Coronary artery (tissue), 2 donors: Measurements from ENCODE around the gene ITPK1.

Source experiments
- DNase-seq: peaks from one replicate; pipeline ENCODE4 v3.0.0-alpha.2; 2017; ENCODE audit warnings: low spot score
- H3K27ac ChIP-seq, 2 donors: fragments of 200-600 bp; sonication (generic); one replicate each; pipeline ENCODE4 v1.5.1; 2016 to 2019
- H3K4me3 ChIP-seq: fragments of 200-600 bp; sonication (generic); 2 replicates; pipeline ENCODE4 v1.5.1; 2016; ENCODE audit warnings: mild to moderate bottlenecking, moderate library complexity
- CTCF ChIP-seq: fragments of 200-600 bp; sonication (generic); IDR thresholded peaks from one replicate; pipeline ENCODE4 v1.5.1; 2019; ENCODE audit warnings: antibody characterized with exemption

ITPK1 gene

GRCh38 chr14:93089521-93090269 lies 26.0 kb downstream of the ITPK1 start:
- Histone ChIP-seq H3K27ac (peak overlapping the region in 1 of 2 donors; percentile 4), H3K4me3 (no peak overlapping the region)
- no peak for TF ChIP-seq CTCF
- DNase-seq, result no peak

GRCh38 chr14:93086441-93087055 lies 29.2 kb downstream of the ITPK1 start:
- Histone ChIP-seq H3K4me3 (no peak overlapping the region), H3K27ac (no peak overlapping the region)
- no peak for TF ChIP-seq CTCF
- DNase-seq, result no peak

GRCh38 chr14:93085911-93086310 lies 29.8 kb downstream of the ITPK1 start:
- DNase-seq, result no peak
- Histone ChIP-seq H3K4me3 (no peak overlapping the region), H3K27ac (no peak overlapping the region)
- no peak for TF ChIP-seq CTCF

- no peak for TF ChIP-seq CTCF
- H3K27ac ChIP-seq, result peak overlapping the region; percentile 18 to 32
- no peak overlapping the region for H3K4me3 ChIP-seq
- DNase-seq, result no peak
Measured at GRCh38 chr14:93084866-93085857, 30.6 kb downstream of the ITPK1 start.

DNA sequence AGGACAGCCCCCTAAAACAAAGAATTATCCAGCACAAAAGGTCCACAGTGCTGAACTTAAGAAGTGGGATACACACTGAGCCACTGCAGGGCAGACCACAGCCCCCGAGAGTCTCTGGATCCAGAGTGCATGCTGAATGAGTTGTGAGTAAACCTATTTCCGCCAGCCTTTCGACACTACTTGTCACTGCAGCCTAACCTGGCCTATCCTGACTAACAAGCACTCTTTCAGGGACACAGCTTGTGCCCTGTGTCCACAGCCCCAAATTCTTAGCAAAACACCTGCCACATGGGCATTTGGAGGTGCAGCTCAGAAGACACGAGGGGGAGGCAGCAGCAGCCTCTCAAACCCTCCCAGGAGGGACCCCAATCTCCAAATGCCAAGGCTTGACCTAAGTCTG lies 31.3 kb downstream of the ITPK1 start:
- no peak overlapping the region for H3K4me3 ChIP-seq
- peak overlapping the region in 1 of 2 donors; percentile 18 for H3K27ac ChIP-seq
- no peak for DNase-seq
- no peak for TF ChIP-seq CTCF

DNA sequence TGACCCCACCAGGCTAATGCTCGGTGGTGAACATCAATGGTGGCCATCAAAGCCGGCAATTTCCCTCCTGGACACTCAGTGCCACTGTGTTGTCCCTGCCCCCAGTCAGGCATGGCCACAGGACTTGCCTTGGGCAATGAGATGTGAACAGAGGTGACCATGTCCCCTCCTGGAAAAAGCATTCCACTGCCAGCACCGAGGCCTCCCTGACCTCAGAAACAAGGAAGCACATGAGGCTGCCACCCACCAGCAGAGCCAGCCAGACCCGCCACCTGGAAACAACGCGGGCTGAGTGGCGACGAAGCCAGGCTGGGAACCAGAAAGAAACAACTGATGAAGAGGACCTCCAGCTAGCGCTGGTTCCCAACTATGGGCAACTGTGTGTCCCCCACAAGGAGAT lies 31.8 kb downstream of the ITPK1 start:
- DNase-seq, result no peak
- Histone ChIP-seq H3K27ac (peak overlapping the region in 1 of 2 donors; percentile 85), H3K4me3 (no peak overlapping the region)
- no peak for TF ChIP-seq CTCF
